Measurements from ENCODE around the gene EDN2.
A peak's percentile ranks its signal among the peaks of the same experiment; 100 is the strongest.

Gene EDN2

DNA sequence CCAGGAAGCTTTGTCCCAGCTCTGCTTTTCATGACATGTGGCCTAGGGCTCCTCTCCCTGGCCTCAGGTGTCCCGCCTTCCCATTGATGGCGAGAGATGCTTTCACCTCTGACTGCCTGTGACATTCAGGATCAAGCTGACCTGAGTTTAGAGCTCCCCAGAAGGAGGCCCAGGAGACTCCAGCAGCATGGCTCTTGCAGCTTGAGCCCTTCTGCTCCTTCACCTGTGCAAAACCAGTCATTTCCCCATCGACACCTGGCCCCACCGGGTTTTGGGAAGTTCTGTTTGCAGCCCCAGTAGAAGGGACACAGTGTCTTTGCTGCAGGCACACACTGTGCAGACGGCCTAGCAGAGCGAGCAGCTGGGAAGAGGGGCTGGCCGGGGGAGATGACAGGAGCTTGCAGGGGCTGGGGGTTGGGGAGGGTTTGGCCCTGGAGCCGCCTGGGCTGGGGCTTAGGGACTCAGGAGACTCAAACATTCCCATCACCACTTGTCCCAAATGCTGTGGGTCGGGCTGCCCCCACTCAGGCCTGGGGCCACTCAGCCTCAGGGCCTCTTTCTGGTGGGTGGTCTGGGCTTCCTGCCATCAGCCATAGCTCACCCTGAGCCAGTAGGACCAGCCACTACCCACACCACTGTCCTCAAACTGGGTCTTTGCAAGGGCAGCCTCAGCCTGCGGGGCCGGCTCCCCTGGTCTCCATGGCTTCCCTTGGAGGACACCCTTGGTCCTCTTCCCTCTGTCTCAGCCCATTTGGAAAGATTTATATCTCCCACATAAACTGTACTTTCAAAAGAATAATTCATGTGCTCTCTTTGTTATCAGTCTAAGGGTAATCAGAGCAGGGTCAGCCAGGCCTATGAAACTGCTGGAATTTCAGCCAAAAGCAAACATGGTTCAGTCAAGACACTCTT is 3.8 kb upstream of the EDN2 start:
- no peak for TF ChIP-seq TAF1 (IDR thresholded peaks at IDR 0.05; ENCODE audit: borderline replicate concordance, insufficient read depth, low read length)
- TF ChIP-seq SIN3A (IDR thresholded peaks at IDR 0.05; ENCODE audit: borderline replicate concordance, insufficient read depth, low read length) = no peak
- TF ChIP-seq POLR2AphosphoS5 (IDR thresholded peaks at IDR 0.05; ENCODE audit: low read depth, low read length) = no peak
- TF ChIP-seq, protein P1, sequence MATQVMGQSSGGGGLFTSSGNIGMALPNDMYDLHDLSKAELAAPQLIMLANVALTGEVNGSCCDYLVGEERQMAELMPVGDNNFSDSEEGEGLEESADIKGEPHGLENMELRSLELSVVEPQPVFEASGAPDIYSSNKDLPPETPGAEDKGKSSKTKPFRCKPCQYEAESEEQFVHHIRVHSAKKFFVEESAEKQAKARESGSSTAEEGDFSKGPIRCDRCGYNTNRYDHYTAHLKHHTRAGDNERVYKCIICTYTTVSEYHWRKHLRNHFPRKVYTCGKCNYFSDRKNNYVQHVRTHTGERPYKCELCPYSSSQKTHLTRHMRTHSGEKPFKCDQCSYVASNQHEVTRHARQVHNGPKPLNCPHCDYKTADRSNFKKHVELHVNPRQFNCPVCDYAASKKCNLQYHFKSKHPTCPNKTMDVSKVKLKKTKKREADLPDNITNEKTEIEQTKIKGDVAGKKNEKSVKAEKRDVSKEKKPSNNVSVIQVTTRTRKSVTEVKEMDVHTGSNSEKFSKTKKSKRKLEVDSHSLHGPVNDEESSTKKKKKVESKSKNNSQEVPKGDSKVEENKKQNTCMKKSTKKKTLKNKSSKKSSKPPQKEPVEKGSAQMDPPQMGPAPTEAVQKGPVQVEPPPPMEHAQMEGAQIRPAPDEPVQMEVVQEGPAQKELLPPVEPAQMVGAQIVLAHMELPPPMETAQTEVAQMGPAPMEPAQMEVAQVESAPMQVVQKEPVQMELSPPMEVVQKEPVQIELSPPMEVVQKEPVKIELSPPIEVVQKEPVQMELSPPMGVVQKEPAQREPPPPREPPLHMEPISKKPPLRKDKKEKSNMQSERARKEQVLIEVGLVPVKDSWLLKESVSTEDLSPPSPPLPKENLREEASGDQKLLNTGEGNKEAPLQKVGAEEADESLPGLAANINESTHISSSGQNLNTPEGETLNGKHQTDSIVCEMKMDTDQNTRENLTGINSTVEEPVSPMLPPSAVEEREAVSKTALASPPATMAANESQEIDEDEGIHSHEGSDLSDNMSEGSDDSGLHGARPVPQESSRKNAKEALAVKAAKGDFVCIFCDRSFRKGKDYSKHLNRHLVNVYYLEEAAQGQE (IDR thresholded peaks at IDR 0.05; ENCODE audit: insufficient read depth in 1 of 2, low read depth in 2 of 2, low read length in 2 of 2) = no peak
- TF ChIP-seq FOXP2 (optimal IDR thresholded peaks at IDR 0.05; ENCODE audit: borderline replicate concordance, extremely low read depth, extremely low read length, insufficient read depth) = no peak

- TF ChIP-seq, protein P1 (IDR thresholded peaks at IDR 0.05; ENCODE audit: insufficient read depth in 1 of 2, low read depth in 2 of 2, low read length in 2 of 2) = peak; percentile 71 to 83
- no peak for TF ChIP-seq SIN3A (IDR thresholded peaks at IDR 0.05; ENCODE audit: borderline replicate concordance, insufficient read depth, low read length)
These were observed 2.9 kb upstream of the EDN2 start for GRCh38 chr1:41487126-41488039.

DNA sequence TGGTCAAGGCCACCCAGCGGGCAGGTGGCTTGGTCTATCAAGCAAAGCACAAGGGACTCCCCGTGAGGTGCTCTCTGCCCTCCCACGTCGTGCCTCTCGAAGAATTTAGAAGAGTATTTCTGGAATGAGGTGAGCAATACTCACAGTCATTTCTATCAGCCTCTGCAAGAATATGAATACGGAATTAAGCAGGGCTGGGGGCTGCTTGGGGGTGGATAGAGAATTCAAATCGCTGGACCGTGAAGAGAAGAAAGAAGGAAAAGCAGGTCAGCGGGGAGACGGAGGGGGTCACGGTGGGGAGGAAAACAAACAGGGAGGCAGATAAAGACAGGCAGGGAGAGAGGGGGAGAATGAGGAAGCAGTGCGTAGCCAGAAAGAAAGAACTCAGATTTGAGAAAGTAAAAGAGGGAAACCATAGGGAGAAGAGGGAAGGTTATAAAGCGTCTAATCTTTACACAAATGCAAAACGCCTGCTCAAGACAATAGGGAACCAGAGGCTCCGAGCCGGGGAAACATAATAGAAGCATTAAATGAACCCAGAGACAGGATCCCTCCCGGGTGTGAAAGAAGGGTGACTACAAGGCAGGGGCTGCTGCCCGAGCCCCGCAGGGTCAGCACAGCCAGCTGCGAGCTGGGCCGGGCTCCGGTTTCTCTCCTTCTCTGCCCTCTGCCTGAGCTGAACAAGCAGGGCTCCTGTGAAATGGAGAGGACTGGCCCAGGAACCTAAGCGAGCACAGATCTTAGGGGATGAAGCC is 2.1 kb upstream of the EDN2 start:
- TF ChIP-seq POLR2AphosphoS5 (IDR thresholded peaks at IDR 0.05; ENCODE audit: low read depth, low read length) (no peak), SIN3A (IDR thresholded peaks at IDR 0.05; ENCODE audit: borderline replicate concordance, insufficient read depth, low read length) (no peak)

DNA sequence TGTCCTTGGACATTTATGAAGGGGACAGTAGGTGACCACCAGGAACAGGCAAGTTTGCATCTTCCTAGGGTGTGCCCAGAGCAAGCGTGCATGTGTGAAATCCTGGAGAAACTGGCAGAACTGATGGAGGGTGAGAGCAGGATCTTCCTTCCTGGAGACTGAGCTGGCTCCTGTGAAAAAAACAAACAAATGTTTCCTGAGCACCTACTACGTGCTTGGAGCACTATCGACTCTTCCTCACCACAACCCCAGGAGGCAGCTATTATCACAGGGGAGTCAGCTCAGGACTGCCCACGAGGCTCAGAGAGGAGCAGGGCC is 1.5 kb upstream of the EDN2 start:
- TF ChIP-seq SIN3A (IDR thresholded peaks at IDR 0.05; ENCODE audit: borderline replicate concordance, insufficient read depth, low read length) (no peak), TAF1 (IDR thresholded peaks at IDR 0.05; ENCODE audit: borderline replicate concordance, insufficient read depth, low read length) (no peak), FOXP2 (optimal IDR thresholded peaks at IDR 0.05; ENCODE audit: borderline replicate concordance, extremely low read depth, extremely low read length, insufficient read depth) (no peak), POLR2AphosphoS5 (IDR thresholded peaks at IDR 0.05; ENCODE audit: low read depth, low read length) (no peak)
- TF ChIP-seq, protein P1 (IDR thresholded peaks at IDR 0.05; ENCODE audit: insufficient read depth in 1 of 2, low read depth in 2 of 2, low read length in 2 of 2) = no peak

- TF ChIP-seq POLR2AphosphoS5 (IDR thresholded peaks at IDR 0.05; ENCODE audit: low read depth, low read length) = no peak
- TF ChIP-seq TAF1 (IDR thresholded peaks at IDR 0.05; ENCODE audit: borderline replicate concordance, insufficient read depth, low read length) = no peak
- no peak for TF ChIP-seq SIN3A (IDR thresholded peaks at IDR 0.05; ENCODE audit: borderline replicate concordance, insufficient read depth, low read length)
- no peak for TF ChIP-seq FOXP2 (optimal IDR thresholded peaks at IDR 0.05; ENCODE audit: borderline replicate concordance, extremely low read depth, extremely low read length, insufficient read depth)
- TF ChIP-seq, protein P1 (IDR thresholded peaks at IDR 0.05; ENCODE audit: insufficient read depth in 1 of 2, low read depth in 2 of 2, low read length in 2 of 2) = no peak
These were observed 1.1 kb upstream of the EDN2 start for GRCh38 chr1:41485605-41486004.

Measured in PFSK-1 (cell line).